ENCODE results near the gene EFNA2. TPM values are rescaled to one million over a fixed set of nuclear protein-coding genes. Genes with fewer than 3 reads are reported as not detected.

Gene EFNA2
- polyA plus RNA-seq, 1 donor (not counting 4 experiments of a cell fraction or from before 2014, with no cell fraction given): not detected

GRCh38 chr19:1315470-1316166 is 29.9 kb downstream of the EFNA2 start:
- no peak overlapping the region for H3K9ac ChIP-seq (ENCODE audit: control insufficient read depth, extremely low read depth, insufficient read depth, low read length)
- no peak overlapping the region for H3K27ac ChIP-seq (ENCODE audit: control insufficient read depth, insufficient read depth, low read length)
- no peak overlapping the region for H2AFZ ChIP-seq (ENCODE audit: control insufficient read depth, low read length)
- H4K20me1 ChIP-seq (ENCODE audit: control insufficient read depth, extremely low read depth, insufficient read depth, low read length): no peaks in the 10 kb centered on the region
- peak overlapping the region; percentile 17 for H3K4me2 ChIP-seq (ENCODE audit: control insufficient read depth, extremely low read depth, insufficient read depth, low read depth, low read length)
- H3K4me3 ChIP-seq (ENCODE audit: control insufficient read depth in 2 of 3, extremely low read depth in 1 of 3, insufficient read depth in 2 of 3, low read depth in 1 of 3, low read length in 3 of 3): peak overlapping the region in 1 of 3 experiments; percentile 19
- H3K36me3 ChIP-seq (ENCODE audit: control insufficient read depth in 2 of 2, extremely low read depth in 1 of 2, insufficient read depth in 2 of 2, low read length in 2 of 2): no peaks in the 10 kb centered on the region
- FAIRE-seq (no peak), DNase-seq (ENCODE audit: low read depth, low spot score) (no peak)
- dilution Hi-C loops (cut with MboI; ENCODE audit: extremely low pct_ligation_motif_present, low sequenced_read_pairs): no loop called here
- no peaks in the 10 kb centered on the region for H3K79me2 ChIP-seq (ENCODE audit: control insufficient read depth, insufficient read depth, low read length)
- peak in 2 of 3 experiments; percentile 68 to 78 for TF ChIP-seq CTCF (optimal IDR thresholded peaks at IDR 0.05 in 1 of 3, IDR thresholded peaks at IDR 0.05 in 1 of 3, conservative IDR thresholded peaks at IDR 0.05 in 1 of 3; ENCODE audit: extremely low read depth in 1 of 3, insufficient read depth in 2 of 3, low read length in 3 of 3)
- no peak for TF ChIP-seq EZH2 (IDR thresholded peaks at IDR 0.05; ENCODE audit: low read length)
- no peaks in the 10 kb centered on the region for H3K9me1 ChIP-seq (ENCODE audit: control insufficient read depth, extremely low read depth, insufficient read depth, low read length)
- H3K9me3 ChIP-seq (ENCODE audit: control insufficient read depth, low read depth, low read length): no peaks in the 10 kb centered on the region
- peaks cover 34% of the 10 kb centered on the region for H3K27me3 ChIP-seq (ENCODE audit: control insufficient read depth, extremely low read depth, insufficient read depth, low read length)
- H3K4me1 ChIP-seq (ENCODE audit: control insufficient read depth, extremely low read depth, insufficient read depth, low read length): peaks cover 18% of the 10 kb centered on the region

GRCh38 chr19:1316466-1316865 is 30.8 kb downstream of the EFNA2 start:
- H3K27me3 ChIP-seq (ENCODE audit: control insufficient read depth, extremely low read depth, insufficient read depth, low read length): peaks cover 34% of the 10 kb centered on the region
- FAIRE-seq: no peak

More at GRCh38 chr19:1316466-1316865, 30.8 kb downstream of the EFNA2 start:
- Histone ChIP-seq H3K9me3 (ENCODE audit: control insufficient read depth, low read depth, low read length) (no peaks in the 10 kb centered on the region), H3K27ac (ENCODE audit: control insufficient read depth, insufficient read depth, low read length) (no peak overlapping the region), H3K9me1 (ENCODE audit: control insufficient read depth, extremely low read depth, insufficient read depth, low read length) (no peaks in the 10 kb centered on the region), H3K4me3 (ENCODE audit: control insufficient read depth in 2 of 3, extremely low read depth in 1 of 3, insufficient read depth in 2 of 3, low read depth in 1 of 3, low read length in 3 of 3) (no peak overlapping the region), H3K4me1 (ENCODE audit: control insufficient read depth, extremely low read depth, insufficient read depth, low read length) (peaks cover 18% of the 10 kb centered on the region), H2AFZ (ENCODE audit: control insufficient read depth, low read length) (no peak overlapping the region), H3K79me2 (ENCODE audit: control insufficient read depth, insufficient read depth, low read length) (no peaks in the 10 kb centered on the region), H3K4me2 (ENCODE audit: control insufficient read depth, extremely low read depth, insufficient read depth, low read depth, low read length) (no peak overlapping the region), H3K9ac (ENCODE audit: control insufficient read depth, extremely low read depth, insufficient read depth, low read length) (no peak overlapping the region), H4K20me1 (ENCODE audit: control insufficient read depth, extremely low read depth, insufficient read depth, low read length) (no peaks in the 10 kb centered on the region), H3K36me3 (ENCODE audit: control insufficient read depth in 2 of 2, extremely low read depth in 1 of 2, insufficient read depth in 2 of 2, low read length in 2 of 2) (no peaks in the 10 kb centered on the region)
- DNase-seq (ENCODE audit: low read depth, low spot score): no peak
- TF ChIP-seq EZH2 (IDR thresholded peaks at IDR 0.05; ENCODE audit: low read length): no peak
- TF ChIP-seq CTCF (optimal IDR thresholded peaks at IDR 0.05 in 1 of 3, IDR thresholded peaks at IDR 0.05 in 1 of 3, conservative IDR thresholded peaks at IDR 0.05 in 1 of 3; ENCODE audit: extremely low read depth in 1 of 3, insufficient read depth in 2 of 3, low read length in 3 of 3): no peak
- dilution Hi-C loops (cut with MboI; ENCODE audit: extremely low pct_ligation_motif_present, low sequenced_read_pairs): no loop called here
